MCF 10A (cell line): ENCODE results near the gene MVD. TPM values are rescaled to one million over a fixed set of nuclear protein-coding genes. Genes with fewer than 3 reads are reported as not detected.

ENCODE experiments used
- BruUV-seq: library from RNA; stranded (reverse); fragments of 400-500 nt; replicated peaks from 2 replicates; lab custom pipeline; 2021; lab: Mats Ljungman, UMichigan
- CTCF ChIA-PET: fragments of 300-600 bp; sonication (Branson Sonifier 250); formaldehyde crosslinking; extraction: SDS; loops from one replicate; lab custom pipeline; 2021; ENCODE audit warnings: antibody characterized with exemption, inconsistent platforms; lab: Yijun Ruan, JAX
- POLR2A ChIA-PET: fragments of 300-600, 350-650 bp; sonication (Branson Sonifier 250); formaldehyde crosslinking; extraction: SDS; loops from one replicate; lab custom pipeline; 2020; ENCODE audit warnings: antibody characterized with exemption, inconsistent platforms; lab: Yijun Ruan, JAX
- DNase-seq: peaks from one replicate; pipeline ENCODE4 v3.0.0-alpha.2; 2018; ENCODE audit not compliant: unreplicated experiment
- H3K27ac Mint-ChIP-seq: one replicate; pipeline ENCODE4 v1.8.0; 2022; ENCODE audit warnings: mild to moderate bottlenecking, low read depth, mixed read lengths; ENCODE audit not compliant: unreplicated experiment
- H3K27me3 Mint-ChIP-seq: one replicate; pipeline ENCODE4 v1.8.0; 2022; ENCODE audit warnings: mixed read lengths; ENCODE audit not compliant: insufficient read depth, unreplicated experiment
- H3K36me3 Mint-ChIP-seq: one replicate; pipeline ENCODE4 v1.8.0; 2022; ENCODE audit warnings: mild to moderate bottlenecking, moderate library complexity, mixed read lengths; ENCODE audit not compliant: insufficient read depth, unreplicated experiment
- H3K4me1 Mint-ChIP-seq: one replicate; pipeline ENCODE4 v1.8.0; 2022; ENCODE audit warnings: mixed read lengths; ENCODE audit not compliant: insufficient read depth, unreplicated experiment
- H3K4me3 Mint-ChIP-seq: one replicate; pipeline ENCODE4 v1.8.0; 2022; ENCODE audit warnings: mild to moderate bottlenecking, moderate library complexity, mixed read lengths; ENCODE audit not compliant: unreplicated experiment
- H3K9me3 Mint-ChIP-seq: one replicate; pipeline ENCODE4 v1.8.0; 2022; ENCODE audit warnings: mixed read lengths; ENCODE audit not compliant: unreplicated experiment
- intact Hi-C: fragments of 100-400 bp; cut with micrococcal nuclease; formaldehyde crosslinking; loops from 2 replicates; pipeline ENCODE4 v1.14.1; 2022
- total RNA-seq: library from RNA; stranded (reverse); gene quantifications from 2 replicates; pipeline ENCODE4 v1.2.3, GENCODE V29; 2022
- TF ChIP-seq, protein P1 (sequence below): fragments of 200-600 bp; IDR thresholded peaks from one replicate; pipeline ENCODE4 v1.8.0; 2022; ENCODE audit warnings: antibody characterized with exemption, mild to moderate bottlenecking; ENCODE audit not compliant: unreplicated experiment

The MVD gene
- total RNA-seq, 1 experiment from 2014 or later: 32.4 TPM

DNA sequence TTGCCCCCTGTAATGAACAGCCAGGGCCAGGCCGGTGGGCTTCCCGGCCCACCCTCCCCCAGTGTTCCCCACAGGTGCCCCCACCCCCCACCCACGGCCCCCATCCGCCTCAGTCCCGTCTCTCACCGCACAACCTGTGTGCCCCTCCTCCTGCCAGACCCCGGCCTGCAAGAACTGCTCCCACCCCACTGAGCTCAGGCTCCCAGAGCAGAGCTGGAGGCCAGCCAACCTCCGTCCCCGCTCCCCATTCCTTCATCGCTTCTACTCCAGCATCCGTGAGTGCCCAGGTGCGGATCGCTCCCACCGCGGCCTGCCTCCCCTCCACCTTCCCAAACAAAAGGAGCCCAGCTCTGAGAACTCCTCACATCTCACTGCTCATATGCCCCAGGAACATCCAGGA lies 4.2 kb downstream of the MVD start:
- peaks cover 12% of the 10 kb centered on the region for H3K36me3 Mint-ChIP-seq
- H3K27me3 Mint-ChIP-seq: no peaks in the 10 kb centered on the region
- H3K27ac Mint-ChIP-seq: no peak overlapping the region
- no peak for DNase-seq
- ChIA-PET CTCF (interaction anchor here (0.6 kb wide), 1 partner anchor 34 kb away, joined by 3 read pairs; no protein-coding TSS in a partner anchor), POLR2A (no interaction called here)
- no peak overlapping the region for H3K4me3 Mint-ChIP-seq
- intact Hi-C loops: no loop called here
- H3K9me3 Mint-ChIP-seq: no peaks in the 10 kb centered on the region
- TF ChIP-seq, protein P1, sequence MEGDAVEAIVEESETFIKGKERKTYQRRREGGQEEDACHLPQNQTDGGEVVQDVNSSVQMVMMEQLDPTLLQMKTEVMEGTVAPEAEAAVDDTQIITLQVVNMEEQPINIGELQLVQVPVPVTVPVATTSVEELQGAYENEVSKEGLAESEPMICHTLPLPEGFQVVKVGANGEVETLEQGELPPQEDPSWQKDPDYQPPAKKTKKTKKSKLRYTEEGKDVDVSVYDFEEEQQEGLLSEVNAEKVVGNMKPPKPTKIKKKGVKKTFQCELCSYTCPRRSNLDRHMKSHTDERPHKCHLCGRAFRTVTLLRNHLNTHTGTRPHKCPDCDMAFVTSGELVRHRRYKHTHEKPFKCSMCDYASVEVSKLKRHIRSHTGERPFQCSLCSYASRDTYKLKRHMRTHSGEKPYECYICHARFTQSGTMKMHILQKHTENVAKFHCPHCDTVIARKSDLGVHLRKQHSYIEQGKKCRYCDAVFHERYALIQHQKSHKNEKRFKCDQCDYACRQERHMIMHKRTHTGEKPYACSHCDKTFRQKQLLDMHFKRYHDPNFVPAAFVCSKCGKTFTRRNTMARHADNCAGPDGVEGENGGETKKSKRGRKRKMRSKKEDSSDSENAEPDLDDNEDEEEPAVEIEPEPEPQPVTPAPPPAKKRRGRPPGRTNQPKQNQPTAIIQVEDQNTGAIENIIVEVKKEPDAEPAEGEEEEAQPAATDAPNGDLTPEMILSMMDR: no peak
- no TSS peak for BruUV-seq
- no peaks in the 10 kb centered on the region for H3K4me1 Mint-ChIP-seq

DNA sequence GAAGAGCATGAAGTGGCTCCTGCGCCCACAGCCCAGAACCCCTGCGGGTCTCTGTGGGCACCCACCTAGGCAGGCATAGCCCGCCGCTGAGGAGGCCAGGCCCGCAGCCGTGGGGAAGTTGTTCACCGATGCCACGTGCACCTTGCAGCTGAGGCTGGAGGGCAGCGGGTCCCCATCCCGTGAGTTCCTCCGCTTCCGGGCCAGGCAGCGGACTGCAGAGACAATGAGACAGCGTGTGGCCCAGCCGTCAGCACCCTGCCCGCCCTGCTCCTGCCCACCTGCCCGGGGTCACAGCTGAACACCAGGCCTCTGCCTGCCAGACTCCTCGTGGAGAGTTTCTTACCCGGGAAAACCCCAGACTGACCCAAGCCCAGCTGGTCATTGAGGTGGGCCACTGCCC lies 5.5 kb downstream of the MVD start:
- ChIA-PET CTCF (no interaction called here), POLR2A (no interaction called here)
- Mint-ChIP-seq H3K4me1 (no peaks in the 10 kb centered on the region), H3K27me3 (no peaks in the 10 kb centered on the region), H3K36me3 (peaks cover 12% of the 10 kb centered on the region), H3K4me3 (no peak overlapping the region), H3K27ac (no peak overlapping the region), H3K9me3 (no peaks in the 10 kb centered on the region)
- no TSS peak for BruUV-seq
- intact Hi-C loops: no loop called here
- TF ChIP-seq, protein P1: no peak
- DNase-seq: no peak

DNA sequence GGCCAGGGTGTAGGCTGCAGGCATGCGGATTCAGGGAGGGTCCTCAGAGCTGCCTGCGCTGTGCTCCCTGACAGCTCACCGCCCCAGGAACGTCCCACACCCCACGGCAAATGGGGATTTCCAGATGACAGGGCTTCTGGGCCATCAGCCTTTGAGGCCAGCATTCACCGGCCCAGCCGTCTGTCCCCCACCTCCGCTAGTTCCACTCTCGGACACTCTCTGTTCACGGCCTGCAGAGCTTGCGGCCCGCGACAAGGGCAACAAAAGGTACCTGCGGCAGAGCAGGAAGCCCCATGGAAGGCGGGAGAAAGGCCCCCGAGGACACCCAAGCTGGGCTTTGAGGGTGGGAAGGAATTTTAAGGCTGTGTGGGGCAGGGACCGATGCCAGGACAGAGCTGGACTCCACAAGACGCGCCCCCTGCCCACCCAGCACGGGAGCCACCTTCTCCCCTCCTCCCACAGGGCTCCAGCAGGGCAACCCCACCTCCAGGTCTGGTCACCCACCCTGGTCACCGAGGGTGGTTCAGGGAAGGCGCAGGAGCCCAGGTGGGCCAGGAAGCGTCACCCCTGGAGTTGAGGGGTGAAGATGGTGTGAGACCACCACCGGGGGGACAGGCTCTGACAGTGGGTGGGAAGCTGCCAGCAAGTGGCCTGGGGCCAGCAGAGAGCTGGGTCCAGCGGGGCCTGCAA lies 6.5 kb downstream of the MVD start:
- Mint-ChIP-seq H3K4me1 (no peaks in the 10 kb centered on the region), H3K4me3 (no peak overlapping the region), H3K27ac (no peak overlapping the region), H3K36me3 (peaks cover 12% of the 10 kb centered on the region), H3K9me3 (no peaks in the 10 kb centered on the region), H3K27me3 (no peaks in the 10 kb centered on the region)
- intact Hi-C loops: no loop called here
- TF ChIP-seq, protein P1: no peak
- no peak for DNase-seq
- ChIA-PET CTCF (interaction anchor here (0.6 kb wide), 3 partner anchors 23 to 128 kb away, joined by 4 to 6 read pairs (median 4); no protein-coding TSS in a partner anchor), POLR2A (no interaction called here)
- BruUV-seq: no TSS peak

DNA sequence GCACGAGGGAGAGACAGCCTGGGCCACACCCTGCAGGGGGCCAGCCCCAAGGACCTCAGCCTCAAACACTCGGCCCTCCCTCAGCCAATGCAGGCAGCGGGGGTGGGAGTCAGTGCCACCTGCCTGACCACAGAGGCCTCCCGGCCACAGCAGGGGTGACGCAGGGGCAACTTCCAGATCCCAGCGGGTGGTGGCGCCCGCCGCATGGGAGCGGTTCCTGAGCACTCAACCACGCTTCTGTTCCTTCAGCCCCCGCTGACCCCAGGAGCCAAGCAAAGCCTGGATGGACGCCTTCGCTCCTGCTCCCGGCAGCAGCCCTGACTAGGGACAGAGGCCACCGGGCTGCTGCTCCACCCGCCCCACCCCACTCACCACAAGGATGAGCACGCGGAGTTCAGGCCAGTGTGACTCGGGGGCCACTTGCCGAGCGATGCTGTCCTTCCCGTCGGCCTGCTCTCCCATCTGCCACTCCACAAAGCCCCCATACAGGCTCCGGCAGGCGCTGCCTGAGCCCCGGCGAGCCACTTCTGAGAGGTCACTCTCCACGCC lies 7.1 kb downstream of the MVD start:
- H3K36me3 Mint-ChIP-seq: peaks cover 12% of the 10 kb centered on the region
- H3K27ac Mint-ChIP-seq: no peak overlapping the region
- TF ChIP-seq, protein P1: no peak
- DNase-seq: no peak
- no peaks in the 10 kb centered on the region for H3K9me3 Mint-ChIP-seq
- intact Hi-C loops: no loop called here
- H3K4me3 Mint-ChIP-seq: no peak overlapping the region
- ChIA-PET CTCF (interaction anchor here (0.6 kb wide), 3 partner anchors 23 to 128 kb away, joined by 4 to 6 read pairs (median 4); no protein-coding TSS in a partner anchor), POLR2A (no interaction called here)
- H3K4me1 Mint-ChIP-seq: no peaks in the 10 kb centered on the region
- BruUV-seq: no TSS peak
- H3K27me3 Mint-ChIP-seq: no peaks in the 10 kb centered on the region
